HepG2 (cell line): ENCODE results near the gene TBC1D10B. TPM values are rescaled to one million over a fixed set of nuclear protein-coding genes. Genes with fewer than 3 reads are reported as not detected.

ENCODE experiments used
- ATF7-NPFF ChIP-seq: sonication (generic); formaldehyde crosslinking; IDR thresholded peaks from 2 replicates; pipeline ENCODE4 v1.8.1; 2023; ENCODE audit warnings: mild to moderate bottlenecking, low read depth, missing genetic modification reagents, moderate library complexity
- CREM ChIP-seq, 2 experiments: sonication (generic) in 1 of 2; formaldehyde crosslinking in 1 of 2; IDR thresholded peaks; 2 replicates each; pipeline versions ENCODE4 v1.4.0 to v1.6.1; 2016 to 2020; ENCODE audit warnings: antibody characterized with exemption in 1 of 2, mild to moderate bottlenecking in 1 of 2, missing genetic modification reagents in 1 of 2
- FOSL2 ChIP-seq: sonication (generic); formaldehyde crosslinking; IDR thresholded peaks from 2 replicates; pipeline ENCODE4 v1.4.0; 2020; ENCODE audit warnings: missing genetic modification reagents
- MAZ ChIP-seq, 2 experiments: sonication (generic) in 1 of 2; formaldehyde crosslinking in 1 of 2; IDR thresholded peaks; 2 replicates each; pipeline versions ENCODE4 v1.5.0 to v1.6.1; 2012 to 2020; ENCODE audit warnings: low read depth in 2 of 2, mild to moderate bottlenecking in 2 of 2, borderline replicate concordance in 1 of 2, improper control_type of control experiment in 1 of 2, low read length in 1 of 2, missing genetic modification reagents in 1 of 2, moderate library complexity in 1 of 2
- PAX8 ChIP-seq: sonication (generic); formaldehyde crosslinking; IDR thresholded peaks from 2 replicates; pipeline ENCODE4 v1.8.0; 2022; ENCODE audit warnings: mild to moderate bottlenecking, missing genetic modification reagents, borderline replicate concordance
- REL ChIP-seq: sonication (generic); formaldehyde crosslinking; conservative IDR thresholded peaks from 2 replicates; pipeline ENCODE4 v1.8.0; 2022; ENCODE audit warnings: mild to moderate bottlenecking, missing genetic modification reagents, moderate library complexity
- SKI ChIP-seq: fragments of 450-650 bp; IDR thresholded peaks from one replicate; pipeline ENCODE4 v1.6.1; 2018; ENCODE audit warnings: mild to moderate bottlenecking; ENCODE audit not compliant: partially characterized antibody
- SPEN ChIP-seq: sonication (generic); formaldehyde crosslinking; IDR thresholded peaks from 2 replicates; pipeline ENCODE4 v1.5.1; 2020; ENCODE audit warnings: low read depth, mild to moderate bottlenecking, missing genetic modification reagents
- TBL1XR1 ChIP-seq: fragments of 150-350 bp; IDR thresholded peaks from 2 replicates; pipeline ENCODE4 v1.6.1; 2014; ENCODE audit warnings: borderline replicate concordance, low read length; ENCODE audit not compliant: partially characterized antibody
- ZNF549 ChIP-seq: sonication (generic); formaldehyde crosslinking; IDR thresholded peaks from 2 replicates; pipeline ENCODE4 v1.5.0; 2020; ENCODE audit warnings: missing genetic modification reagents
- ZNF7 ChIP-seq: IDR thresholded peaks from 2 replicates; pipeline ENCODE4 v1.6.1; 2016; ENCODE audit warnings: missing biosample characterization, missing genetic modification reagents
- ZNF782 ChIP-seq: sonication (generic); formaldehyde crosslinking; IDR thresholded peaks from 2 replicates; pipeline ENCODE4 v1.4.0; 2020; ENCODE audit warnings: missing genetic modification reagents, mild to moderate bottlenecking, borderline replicate concordance
- polyA plus RNA-seq, 8 experiments: library from polyadenylated mRNA; depleted of rRNA in 3 of 8; stranded (reverse) in 7 of 8; unstranded in 1 of 8; fragments of >200 nt; fragmentation: Illumina TruSeq in 4 of 8; extraction: Trizol in 4 of 8; gene quantifications; 2 replicates each; pipeline versions ENCODE4 v1.2.1 to v1.2.3, GENCODE V29; 2011 to 2016; ENCODE audit warnings: low read depth in 4 of 8, missing spikeins in 1 of 8, mixed read lengths in 1 of 8; ENCODE audit not compliant: insufficient read depth in 1 of 8
- total RNA-seq, 5 experiments: library from RNA; depleted of rRNA; stranded (reverse); fragments of >200 nt; fragmentation: Illumina TruSeq; extraction: Trizol; gene quantifications; 2 replicates each; pipeline ENCODE4 v1.2.3, GENCODE V29; 2016; ENCODE audit warnings: low read depth in 1 of 5
- TF ChIP-seq, protein P1 (sequence below): sonication (generic); formaldehyde crosslinking; IDR thresholded peaks from 2 replicates; pipeline ENCODE4 v1.8.1; 2023; ENCODE audit warnings: mild to moderate bottlenecking, moderate library complexity, missing genetic modification reagents
- TF ChIP-seq, protein P2 (sequence below): sonication (generic); formaldehyde crosslinking; conservative IDR thresholded peaks from 2 replicates; pipeline ENCODE4 v1.8.0; 2022; ENCODE audit warnings: low read depth, missing genetic modification reagents
- TF ChIP-seq, protein P3 (sequence below): sonication (generic); formaldehyde crosslinking; IDR thresholded peaks from 2 replicates; pipeline ENCODE4 v1.9.0; 2022; ENCODE audit warnings: missing genetic modification reagents, mild to moderate bottlenecking, borderline replicate concordance
- TF ChIP-seq, protein P4 (sequence below): sonication (generic); formaldehyde crosslinking; IDR thresholded peaks from 2 replicates; pipeline ENCODE4 v1.4.0; 2020; ENCODE audit warnings: missing genetic modification reagents, borderline replicate concordance
- TF ChIP-seq, protein P5 (sequence below): sonication (generic); formaldehyde crosslinking; IDR thresholded peaks from 2 replicates; pipeline ENCODE4 v1.5.1; 2020; ENCODE audit warnings: missing genetic modification reagents, mild to moderate bottlenecking, borderline replicate concordance

Gene TBC1D10B
- total and polyA plus RNA-seq, 2 of the 13 experiments (the other 11 are each of a cell fraction or from before 2014, with no cell fraction given) = 15.7 to 24.8 TPM

DNA sequence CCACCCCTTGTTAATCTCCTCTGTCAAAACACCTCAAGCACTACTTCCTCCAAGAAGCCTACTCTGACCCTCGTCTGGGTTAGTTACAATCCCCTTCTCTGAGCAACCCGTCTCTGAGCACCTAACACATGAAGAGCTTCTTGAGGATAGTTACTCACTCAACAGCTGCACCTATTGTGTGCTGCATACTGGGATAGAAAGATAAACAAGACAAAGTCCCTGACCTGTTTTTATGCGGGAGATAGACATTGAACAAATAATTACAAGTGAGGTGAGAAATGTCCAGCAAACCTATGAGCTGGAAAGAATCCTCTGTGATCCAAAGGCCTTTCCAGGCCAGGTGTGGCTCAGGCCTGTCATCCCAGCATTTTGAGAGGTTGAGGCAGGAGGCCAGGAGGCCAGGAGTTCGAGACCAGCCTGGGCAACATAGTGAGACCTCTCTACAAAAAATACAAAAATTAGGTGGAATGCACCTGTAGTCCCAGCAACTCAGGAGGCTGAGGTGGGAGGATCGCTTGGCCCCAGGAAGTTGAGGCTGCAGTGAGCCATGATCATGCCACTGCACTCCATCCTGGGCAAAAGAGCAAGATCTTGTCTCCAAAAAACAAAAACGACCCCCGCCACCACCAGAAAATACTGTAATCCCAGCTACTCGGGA is 31.6 kb upstream of the TBC1D10B start (continued):
- TF ChIP-seq ZNF549 (CRISPR knock-in tag) (no peak), MAZ (IDR thresholded peaks at IDR 0.05; ENCODE audit: borderline replicate concordance, low read depth, low read length) (no peak), MAZ (CRISPR knock-in tag; IDR thresholded peaks at IDR 0.05; ENCODE audit: low read depth) (0 out of 2 replicates have a peak, but pooled peaks have one; percentile 44), PAX8 (CRISPR knock-in tag) (no peak), ZNF782 (CRISPR knock-in tag) (no peak), REL (CRISPR knock-in tag) (no peak), FOSL2 (CRISPR knock-in tag) (peak; percentile 46), TBL1XR1 (peak; percentile 48), SPEN (peak; percentile 26; the same call in 1 of the 2 replicates), SKI (peak; percentile 83), ATF7-NPFF (no peak), CREM (IDR thresholded peaks at IDR 0.05) (peak; percentile 53; the same call in 1 of the 2 replicates), CREM (CRISPR knock-in tag; IDR thresholded peaks at IDR 0.05) (no peak), ZNF7 (CRISPR knock-in tag) (peak; percentile 26; the same call in 1 of the 2 replicates)
- TF ChIP-seq, protein P1, sequence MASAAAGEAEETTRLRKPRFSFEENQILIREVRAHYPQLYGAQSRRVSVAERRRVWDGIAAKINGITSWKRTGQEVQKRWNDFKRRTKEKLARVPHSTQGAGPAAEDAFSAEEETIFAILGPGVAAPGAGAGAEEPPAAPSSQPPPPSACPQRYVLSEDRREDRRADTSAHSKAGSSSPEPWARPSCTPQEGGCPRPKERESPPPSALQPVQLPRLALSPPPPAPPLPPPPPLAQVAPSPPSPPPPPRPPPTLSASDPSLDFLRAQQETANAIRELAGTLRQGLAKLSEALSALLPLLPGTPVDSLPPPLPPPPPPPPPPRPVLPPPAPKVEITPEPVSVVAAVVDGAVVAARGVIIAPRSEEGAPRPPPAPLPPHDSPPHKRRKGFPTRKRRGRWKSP = no peak
- TF ChIP-seq, protein P2, sequence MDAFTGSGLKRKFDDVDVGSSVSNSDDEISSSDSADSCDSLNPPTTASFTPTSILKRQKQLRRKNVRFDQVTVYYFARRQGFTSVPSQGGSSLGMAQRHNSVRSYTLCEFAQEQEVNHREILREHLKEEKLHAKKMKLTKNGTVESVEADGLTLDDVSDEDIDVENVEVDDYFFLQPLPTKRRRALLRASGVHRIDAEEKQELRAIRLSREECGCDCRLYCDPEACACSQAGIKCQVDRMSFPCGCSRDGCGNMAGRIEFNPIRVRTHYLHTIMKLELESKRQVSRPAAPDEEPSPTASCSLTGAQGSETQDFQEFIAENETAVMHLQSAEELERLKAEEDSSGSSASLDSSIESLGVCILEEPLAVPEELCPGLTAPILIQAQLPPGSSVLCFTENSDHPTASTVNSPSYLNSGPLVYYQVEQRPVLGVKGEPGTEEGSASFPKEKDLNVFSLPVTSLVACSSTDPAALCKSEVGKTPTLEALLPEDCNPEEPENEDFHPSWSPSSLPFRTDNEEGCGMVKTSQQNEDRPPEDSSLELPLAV (CRISPR knock-in tag) = no peak
- TF ChIP-seq, protein P3, sequence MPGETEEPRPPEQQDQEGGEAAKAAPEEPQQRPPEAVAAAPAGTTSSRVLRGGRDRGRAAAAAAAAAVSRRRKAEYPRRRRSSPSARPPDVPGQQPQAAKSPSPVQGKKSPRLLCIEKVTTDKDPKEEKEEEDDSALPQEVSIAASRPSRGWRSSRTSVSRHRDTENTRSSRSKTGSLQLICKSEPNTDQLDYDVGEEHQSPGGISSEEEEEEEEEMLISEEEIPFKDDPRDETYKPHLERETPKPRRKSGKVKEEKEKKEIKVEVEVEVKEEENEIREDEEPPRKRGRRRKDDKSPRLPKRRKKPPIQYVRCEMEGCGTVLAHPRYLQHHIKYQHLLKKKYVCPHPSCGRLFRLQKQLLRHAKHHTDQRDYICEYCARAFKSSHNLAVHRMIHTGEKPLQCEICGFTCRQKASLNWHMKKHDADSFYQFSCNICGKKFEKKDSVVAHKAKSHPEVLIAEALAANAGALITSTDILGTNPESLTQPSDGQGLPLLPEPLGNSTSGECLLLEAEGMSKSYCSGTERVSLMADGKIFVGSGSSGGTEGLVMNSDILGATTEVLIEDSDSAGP = no peak; the same call in 1 of the 2 replicates
- TF ChIP-seq, protein P4, sequence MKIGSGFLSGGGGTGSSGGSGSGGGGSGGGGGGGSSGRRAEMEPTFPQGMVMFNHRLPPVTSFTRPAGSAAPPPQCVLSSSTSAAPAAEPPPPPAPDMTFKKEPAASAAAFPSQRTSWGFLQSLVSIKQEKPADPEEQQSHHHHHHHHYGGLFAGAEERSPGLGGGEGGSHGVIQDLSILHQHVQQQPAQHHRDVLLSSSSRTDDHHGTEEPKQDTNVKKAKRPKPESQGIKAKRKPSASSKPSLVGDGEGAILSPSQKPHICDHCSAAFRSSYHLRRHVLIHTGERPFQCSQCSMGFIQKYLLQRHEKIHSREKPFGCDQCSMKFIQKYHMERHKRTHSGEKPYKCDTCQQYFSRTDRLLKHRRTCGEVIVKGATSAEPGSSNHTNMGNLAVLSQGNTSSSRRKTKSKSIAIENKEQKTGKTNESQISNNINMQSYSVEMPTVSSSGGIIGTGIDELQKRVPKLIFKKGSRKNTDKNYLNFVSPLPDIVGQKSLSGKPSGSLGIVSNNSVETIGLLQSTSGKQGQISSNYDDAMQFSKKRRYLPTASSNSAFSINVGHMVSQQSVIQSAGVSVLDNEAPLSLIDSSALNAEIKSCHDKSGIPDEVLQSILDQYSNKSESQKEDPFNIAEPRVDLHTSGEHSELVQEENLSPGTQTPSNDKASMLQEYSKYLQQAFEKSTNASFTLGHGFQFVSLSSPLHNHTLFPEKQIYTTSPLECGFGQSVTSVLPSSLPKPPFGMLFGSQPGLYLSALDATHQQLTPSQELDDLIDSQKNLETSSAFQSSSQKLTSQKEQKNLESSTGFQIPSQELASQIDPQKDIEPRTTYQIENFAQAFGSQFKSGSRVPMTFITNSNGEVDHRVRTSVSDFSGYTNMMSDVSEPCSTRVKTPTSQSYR (CRISPR knock-in tag) = no peak; the same call in 1 of the 2 replicates
- TF ChIP-seq, protein P5, sequence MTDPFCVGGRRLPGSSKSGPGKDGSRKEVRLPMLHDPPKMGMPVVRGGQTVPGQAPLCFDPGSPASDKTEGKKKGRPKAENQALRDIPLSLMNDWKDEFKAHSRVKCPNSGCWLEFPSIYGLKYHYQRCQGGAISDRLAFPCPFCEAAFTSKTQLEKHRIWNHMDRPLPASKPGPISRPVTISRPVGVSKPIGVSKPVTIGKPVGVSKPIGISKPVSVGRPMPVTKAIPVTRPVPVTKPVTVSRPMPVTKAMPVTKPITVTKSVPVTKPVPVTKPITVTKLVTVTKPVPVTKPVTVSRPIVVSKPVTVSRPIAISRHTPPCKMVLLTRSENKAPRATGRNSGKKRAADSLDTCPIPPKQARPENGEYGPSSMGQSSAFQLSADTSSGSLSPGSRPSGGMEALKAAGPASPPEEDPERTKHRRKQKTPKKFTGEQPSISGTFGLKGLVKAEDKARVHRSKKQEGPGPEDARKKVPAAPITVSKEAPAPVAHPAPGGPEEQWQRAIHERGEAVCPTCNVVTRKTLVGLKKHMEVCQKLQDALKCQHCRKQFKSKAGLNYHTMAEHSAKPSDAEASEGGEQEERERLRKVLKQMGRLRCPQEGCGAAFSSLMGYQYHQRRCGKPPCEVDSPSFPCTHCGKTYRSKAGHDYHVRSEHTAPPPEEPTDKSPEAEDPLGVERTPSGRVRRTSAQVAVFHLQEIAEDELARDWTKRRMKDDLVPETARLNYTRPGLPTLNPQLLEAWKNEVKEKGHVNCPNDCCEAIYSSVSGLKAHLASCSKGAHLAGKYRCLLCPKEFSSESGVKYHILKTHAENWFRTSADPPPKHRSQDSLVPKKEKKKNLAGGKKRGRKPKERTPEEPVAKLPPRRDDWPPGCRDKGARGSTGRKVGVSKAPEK = no peak
